Left lobe of liver (tissue), 2 donors: ENCODE data around the gene GNAS. TPM values are rescaled to one million over a fixed set of nuclear protein-coding genes. Genes with fewer than 3 reads are reported as not detected.

Experiments used
- ATAC-seq: fragments of 200-7000 bp; cut with Tn5 transposase; one replicate; pipeline ENCODE4 v1.9.1; 2020; ENCODE audit warnings: mild to moderate bottlenecking, moderate library complexity
- DNase-seq: peaks from one replicate; pipeline ENCODE4 v3.0.0-alpha.2; 2020; ENCODE audit warnings: low spot score
- total RNA-seq: library from RNA; stranded (reverse); gene quantifications from one replicate; pipeline ENCODE4 v1.2.1, GENCODE V29; 2021
- donor health status: DM: no; HTN: no; CAD: no; lungs with moderate emphysema.
- donor health status: DM: no; HTN: yes; CAD: no.

The GNAS gene
- total RNA-seq, 1 donor from 2014 or later: 305 TPM

GRCh38 chr20:58894652-58895447 lies 42.3 kb downstream of the GNAS start:
- DNase-seq: no peak
- no peak for ATAC-seq

GRCh38 chr20:58895448-58896180 lies 43.1 kb downstream of the GNAS start:
- DNase-seq: no peak
- ATAC-seq: no peak

- ATAC-seq: no peak
- DNase-seq: no peak
Measured at GRCh38 chr20:58896820-58897219, 44.3 kb downstream of the GNAS start.

GRCh38 chr20:58897488-58897887 lies 45.0 kb downstream of the GNAS start:
- DNase-seq: no peak
- no peak for ATAC-seq

GRCh38 chr20:58898629-58899408 lies 46.3 kb downstream of the GNAS start:
- no peak for DNase-seq
- no peak for ATAC-seq

- DNase-seq (no peak), ATAC-seq (no peak)
Measured at GRCh38 chr20:58899512-58899911, 47.0 kb downstream of the GNAS start.

GRCh38 chr20:58900397-58900796 lies 47.9 kb downstream of the GNAS start:
- ATAC-seq (no peak), DNase-seq (no peak)

GRCh38 chr20:58901488-58902402 lies 49.2 kb downstream of the GNAS start:
- DNase-seq (no peak), ATAC-seq (no peak)

GRCh38 chr20:58903614-58904013 lies 51.1 kb downstream of the GNAS start:
- no peak for ATAC-seq
- no peak for DNase-seq

GRCh38 chr20:58905236-58905635 lies 52.7 kb downstream of the GNAS start:
- no peak for DNase-seq
- no peak for ATAC-seq

GRCh38 chr20:58906111-58906510 lies 53.6 kb downstream of the GNAS start:
- no peak for DNase-seq
- ATAC-seq: no peak

- ATAC-seq (no peak), DNase-seq (no peak)
Measured at GRCh38 chr20:58906894-58907293, 54.4 kb downstream of the GNAS start.

- DNase-seq (peak; percentile 69), ATAC-seq (peak; percentile 77)
Measured at GRCh38 chr20:58907320-58908137, 55.0 kb downstream of the GNAS start.

GRCh38 chr20:58908221-58908620 lies 55.7 kb downstream of the GNAS start:
- ATAC-seq: no peak
- no peak for DNase-seq

- DNase-seq (no peak), ATAC-seq (no peak)
Measured at GRCh38 chr20:58908941-58909340, 56.4 kb downstream of the GNAS start.

- no peak for ATAC-seq
- no peak for DNase-seq
Measured at GRCh38 chr20:58909585-58909984, 57.1 kb downstream of the GNAS start.

- DNase-seq (no peak), ATAC-seq (no peak)
Measured at GRCh38 chr20:58910473-58910872, 58.0 kb downstream of the GNAS start.

- DNase-seq (no peak), ATAC-seq (no peak)
Measured at GRCh38 chr20:58911309-58911708, 58.8 kb downstream of the GNAS start.

GRCh38 chr20:58911970-58912369 lies 59.5 kb downstream of the GNAS start:
- DNase-seq (no peak), ATAC-seq (no peak)

GRCh38 chr20:58913079-58913478 lies 60.6 kb downstream of the GNAS start:
- DNase-seq: no peak
- no peak for ATAC-seq
